ENCODE results near the gene MYOZ3. TPM values are rescaled to one million over a fixed set of nuclear protein-coding genes. Genes with fewer than 3 reads are reported as not detected.

The MYOZ3 gene
- total and polyA plus RNA-seq, 2 donors (not counting 1 experiment from before 2014, with no cell fraction given): 0.04 TPM; not detected in 1

- H3K4me2 ChIP-seq (replicated peaks; ENCODE audit: low read depth, low read length, poor library complexity, severe bottlenecking): no peak overlapping the region
- DNase-seq (no peak), ATAC-seq (ENCODE audit: low read depth) (no peak)
- no peaks in the 10 kb centered on the region for H3K79me2 ChIP-seq (ENCODE audit: control insufficient read depth, insufficient read depth, low read length)
- no peaks in the 10 kb centered on the region for H3K9me3 ChIP-seq (ENCODE audit: control extremely low read depth in 1 of 3, control insufficient read depth in 2 of 3, insufficient read depth in 1 of 3, low read length in 2 of 3)
- no peaks in the 10 kb centered on the region for H3K36me3 ChIP-seq (replicated peaks in 1 of 2; ENCODE audit: control extremely low read depth in 1 of 2, control insufficient read depth in 1 of 2, extremely low read depth in 1 of 2, insufficient read depth in 2 of 2, low read length in 1 of 2)
- Mint-ChIP-seq H3K4me3 (no peak overlapping the region), H3K4me1 (peaks cover 7% of the 10 kb centered on the region), H3K27ac (no peak overlapping the region), H3K9me3 (ENCODE audit: insufficient read depth) (no peaks in the 10 kb centered on the region), H3K27me3 (peaks cover 12% of the 10 kb centered on the region)
- 97% methylated on average over 7 of the region's 9 CpGs for WGBS (ENCODE audit: insufficient coverage)
- H3K9ac ChIP-seq (ENCODE audit: low read length): no peak overlapping the region
- POLR2A ChIA-PET: no interaction called here
- H4K20me1 ChIP-seq (ENCODE audit: control insufficient read depth, insufficient read depth, low read length, poor library complexity, severe bottlenecking): no peaks in the 10 kb centered on the region
- H3K4me3 ChIP-seq (ENCODE audit: control extremely low read depth in 1 of 5, extremely low read depth in 1 of 5, insufficient read depth in 1 of 5, low read depth in 2 of 5, low read length in 4 of 5): no peak overlapping the region
- CTCF ChIA-PET: interaction anchor here (1.2 kb wide), 1 partner anchor 8 kb away, joined by 3 read pairs; no protein-coding TSS in a partner anchor
- intact Hi-C loops (cut with micrococcal nuclease): no loop called here
- H3K27ac ChIP-seq (ENCODE audit: low read length in 2 of 2): no peak overlapping the region
- no peak overlapping the region for H2AFZ ChIP-seq (ENCODE audit: insufficient read depth, low read depth, low read length, poor library complexity, severe bottlenecking)
- no peaks in the 10 kb centered on the region for H3K27me3 ChIP-seq (replicated peaks in 1 of 4; ENCODE audit: control extremely low read depth in 1 of 4, control insufficient read depth in 3 of 4, insufficient read depth in 4 of 4, low read length in 3 of 4)
- TF ChIP-seq EZH2 (IDR thresholded peaks at IDR 0.05; ENCODE audit: borderline replicate concordance, insufficient read depth, low read depth, low read length, poor library complexity, severe bottlenecking) (no peak), CTCF (IDR thresholded peaks at IDR 0.05) (no peak)
- peaks cover 1 to 3% of the 10 kb centered on the region in 2 donors for H3K4me1 ChIP-seq (ENCODE audit: control insufficient read depth in 2 of 2, insufficient read depth in 2 of 2, low read length in 2 of 2)
Observed at GRCh38 chr5:150618163-150618562, 42.9 kb upstream of the MYOZ3 start.

GRCh38 chr5:150618588-150619281, 42.3 kb upstream of the MYOZ3 start:
- Histone ChIP-seq H3K9me3 (ENCODE audit: control extremely low read depth in 1 of 3, control insufficient read depth in 2 of 3, insufficient read depth in 1 of 3, low read length in 2 of 3) (no peaks in the 10 kb centered on the region), H3K36me3 (replicated peaks in 1 of 2; ENCODE audit: control extremely low read depth in 1 of 2, control insufficient read depth in 1 of 2, extremely low read depth in 1 of 2, insufficient read depth in 2 of 2, low read length in 1 of 2) (no peaks in the 10 kb centered on the region), H2AFZ (ENCODE audit: insufficient read depth, low read depth, low read length, poor library complexity, severe bottlenecking) (no peak overlapping the region), H3K4me2 (replicated peaks; ENCODE audit: low read depth, low read length, poor library complexity, severe bottlenecking) (no peak overlapping the region), H3K79me2 (ENCODE audit: control insufficient read depth, insufficient read depth, low read length) (no peaks in the 10 kb centered on the region), H3K4me1 (ENCODE audit: control insufficient read depth in 2 of 2, insufficient read depth in 2 of 2, low read length in 2 of 2) (peaks cover 7 to 9% of the 10 kb centered on the region in 2 donors), H3K27ac (ENCODE audit: low read length in 2 of 2) (no peak overlapping the region), H3K27me3 (replicated peaks in 1 of 4; ENCODE audit: control extremely low read depth in 1 of 4, control insufficient read depth in 3 of 4, insufficient read depth in 4 of 4, low read length in 3 of 4) (no peaks in the 10 kb centered on the region), H4K20me1 (ENCODE audit: control insufficient read depth, insufficient read depth, low read length, poor library complexity, severe bottlenecking) (no peaks in the 10 kb centered on the region), H3K4me3 (ENCODE audit: control extremely low read depth in 1 of 5, extremely low read depth in 1 of 5, insufficient read depth in 1 of 5, low read depth in 2 of 5, low read length in 4 of 5) (no peak overlapping the region), H3K9ac (ENCODE audit: low read length) (no peak overlapping the region)
- TF ChIP-seq CTCF (IDR thresholded peaks at IDR 0.05): no peak
- no peak for TF ChIP-seq EZH2 (IDR thresholded peaks at IDR 0.05; ENCODE audit: borderline replicate concordance, insufficient read depth, low read depth, low read length, poor library complexity, severe bottlenecking)
- H3K4me1 Mint-ChIP-seq: peaks cover 12% of the 10 kb centered on the region
- POLR2A ChIA-PET: no interaction called here
- H3K27me3 Mint-ChIP-seq: peaks cover 12% of the 10 kb centered on the region
- intact Hi-C loops (cut with micrococcal nuclease): no loop called here
- WGBS (ENCODE audit: insufficient coverage): 99% methylated on average over 13 of the region's 17 CpGs
- no peak for DNase-seq
- H3K9me3 Mint-ChIP-seq (ENCODE audit: insufficient read depth): no peaks in the 10 kb centered on the region
- H3K4me3 Mint-ChIP-seq: no peak overlapping the region
- CTCF ChIA-PET: interaction anchor here (1.2 kb wide), 1 partner anchor 8 kb away, joined by 3 read pairs; no protein-coding TSS in a partner anchor
- no peak for ATAC-seq (ENCODE audit: low read depth)
- H3K27ac Mint-ChIP-seq: no peak overlapping the region

Measured in B cell (primary cell).